Stimulated activated CD4-positive, alpha-beta T cell treated with anti-CD3 and anti-CD28 coated beads, Interleukin-12 subunit alpha, Interleukin-12 subunit beta, amount 100 ng/mL, for 4 hours (primary cell): ENCODE measurements around the gene UBFD1.
"Not testable (repeated sequence)": the region's sequence is repeated elsewhere in the genome, so short reads cannot be mapped to it uniquely, and the experiment has no call there.

Source experiments
- DNase-seq: peaks from one replicate; pipeline ENCODE4 v3.0.0-alpha.2; 2020

The UBFD1 gene

DNA sequence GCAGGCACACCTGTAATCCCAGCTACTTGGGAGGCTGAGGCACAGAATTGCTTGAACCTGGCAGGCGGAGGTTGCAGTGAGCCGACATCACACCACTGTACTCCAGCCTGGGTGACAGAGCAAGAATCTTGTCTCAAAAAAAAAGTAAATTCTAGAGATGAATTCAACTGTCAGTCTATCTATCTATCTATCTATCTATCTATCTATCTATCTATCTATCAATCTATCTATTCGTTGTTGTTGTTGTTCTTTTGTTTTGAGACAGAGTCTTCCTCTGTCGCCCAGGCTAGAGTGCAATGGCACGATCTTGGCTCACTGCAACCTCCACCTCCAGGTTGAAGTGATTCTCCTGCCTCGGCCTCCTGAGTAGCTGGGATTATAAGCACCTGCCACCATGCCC is 53.4 kb downstream of the UBFD1 start:
- not testable (repeated sequence) for DNase-seq

DNA sequence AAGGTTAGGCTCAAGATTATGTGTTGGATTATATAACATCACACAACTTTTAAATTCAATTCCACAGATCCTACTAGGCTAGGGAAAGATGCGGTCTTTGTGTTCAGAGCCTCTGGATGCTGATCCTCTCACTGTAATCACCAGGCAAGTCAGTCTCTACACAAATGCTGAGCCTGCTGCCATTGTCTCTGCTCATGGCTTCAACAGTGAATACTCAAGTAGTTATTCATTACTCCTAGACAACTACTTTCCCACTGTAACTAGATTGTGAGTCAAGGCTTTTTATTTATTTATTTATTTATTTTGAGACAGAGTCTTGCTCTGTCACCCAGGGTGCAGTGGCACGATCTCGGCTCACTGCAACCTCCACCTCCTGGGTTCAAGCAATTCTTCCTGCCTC is 54.4 kb downstream of the UBFD1 start:
- DNase-seq: no peak

DNA sequence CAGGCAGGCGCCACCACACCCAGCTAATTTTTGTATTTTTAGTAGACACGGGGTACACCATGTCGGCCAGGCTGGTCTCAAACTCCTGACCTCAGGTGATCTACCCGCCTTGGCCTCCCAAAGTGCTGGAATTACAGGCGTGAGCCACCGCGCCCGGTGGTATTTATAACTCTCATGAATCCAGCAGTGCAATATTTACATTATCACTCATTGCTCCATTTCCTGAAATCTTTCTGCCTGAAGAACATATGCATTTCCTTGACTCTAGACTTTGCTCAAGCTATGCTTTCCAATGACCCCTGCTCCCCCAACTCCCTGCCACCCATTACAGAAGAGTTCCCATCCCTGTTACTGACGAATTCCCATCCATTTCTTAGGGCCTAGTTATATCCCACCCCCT is 58.3 kb downstream of the UBFD1 start:
- DNase-seq: no peak
